Measurements from ENCODE around the gene PTPRD. TPM values are rescaled to one million over a fixed set of nuclear protein-coding genes. Genes with fewer than 3 reads are reported as not detected.

Gene PTPRD
- total and polyA plus RNA-seq, 2 donors, result 2.2 to 13.5 TPM

GRCh38 chr9:8492024-8492423 lies 2120.8 kb downstream of the PTPRD start:
- H3K27ac ChIP-seq (ENCODE audit: low read depth in 1 of 2, low read length in 1 of 2), result no peak overlapping the region
- WGBS, result 99% methylated on average over 2 of the region's 2 CpGs
- no peak for DNase-seq (ENCODE audit: low read depth in 6 of 9, low spot score in 9 of 9)
- H3K36me3 ChIP-seq (ENCODE audit: control insufficient read depth in 2 of 2, insufficient read depth in 2 of 2, low read length in 1 of 2), result no peaks in the 10 kb centered on the region
- H3K4me3 ChIP-seq (ENCODE audit: low read length in 2 of 2), result no peak overlapping the region
- no peaks in the 10 kb centered on the region for H3K4me1 ChIP-seq (ENCODE audit: control insufficient read depth in 2 of 2, insufficient read depth in 2 of 2, low read length in 2 of 2)
- H3K27me3 ChIP-seq (ENCODE audit: control insufficient read depth in 2 of 2, insufficient read depth in 1 of 2, low read length in 1 of 2), result no peaks in the 10 kb centered on the region
- H3K9me3 ChIP-seq (ENCODE audit: control insufficient read depth in 2 of 2, insufficient read depth in 1 of 2, low read length in 1 of 2), result no peaks in the 10 kb centered on the region

GRCh38 chr9:8491563-8491962 lies 2121.2 kb downstream of the PTPRD start:
- H3K4me3 ChIP-seq (ENCODE audit: low read length in 2 of 2), result no peak overlapping the region
- no peaks in the 10 kb centered on the region for H3K36me3 ChIP-seq (ENCODE audit: control insufficient read depth in 2 of 2, insufficient read depth in 2 of 2, low read length in 1 of 2)
- no peaks in the 10 kb centered on the region for H3K4me1 ChIP-seq (ENCODE audit: control insufficient read depth in 2 of 2, insufficient read depth in 2 of 2, low read length in 2 of 2)
- no peak for DNase-seq (ENCODE audit: low read depth in 6 of 9, low spot score in 9 of 9)
- no peaks in the 10 kb centered on the region for H3K27me3 ChIP-seq (ENCODE audit: control insufficient read depth in 2 of 2, insufficient read depth in 1 of 2, low read length in 1 of 2)
- no peaks in the 10 kb centered on the region for H3K9me3 ChIP-seq (ENCODE audit: control insufficient read depth in 2 of 2, insufficient read depth in 1 of 2, low read length in 1 of 2)
- WGBS, result 97% methylated on average over 5 of the region's 5 CpGs
- H3K27ac ChIP-seq (ENCODE audit: low read depth in 1 of 2, low read length in 1 of 2), result no peak overlapping the region

DNA sequence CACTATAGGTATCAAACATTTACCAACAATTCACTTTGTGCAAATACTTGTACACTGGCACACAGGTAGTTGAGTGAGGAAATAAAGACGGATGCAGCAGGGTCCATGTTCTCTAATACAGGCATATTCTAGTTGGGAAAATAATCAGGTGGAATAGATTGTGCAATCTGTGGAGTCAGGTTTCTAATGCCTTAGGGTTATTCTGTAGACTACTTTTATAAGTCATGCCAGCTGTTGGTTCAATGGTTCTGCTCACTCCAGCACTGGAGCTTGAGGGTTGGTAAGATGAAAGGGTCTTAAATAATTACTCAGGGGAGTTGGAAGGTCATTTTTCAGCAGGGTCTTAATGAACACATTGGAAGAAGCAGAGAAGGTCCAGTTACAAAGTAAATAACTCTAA lies 2123.0 kb downstream of the PTPRD start:
- Histone ChIP-seq H3K27ac (ENCODE audit: low read depth in 1 of 2, low read length in 1 of 2) (no peak overlapping the region), H3K4me1 (ENCODE audit: control insufficient read depth in 2 of 2, insufficient read depth in 2 of 2, low read length in 2 of 2) (no peaks in the 10 kb centered on the region), H3K9me3 (ENCODE audit: control insufficient read depth in 2 of 2, insufficient read depth in 1 of 2, low read length in 1 of 2) (no peaks in the 10 kb centered on the region), H3K4me3 (ENCODE audit: low read length in 2 of 2) (no peak overlapping the region), H3K27me3 (ENCODE audit: control insufficient read depth in 2 of 2, insufficient read depth in 1 of 2, low read length in 1 of 2) (no peaks in the 10 kb centered on the region), H3K36me3 (ENCODE audit: control insufficient read depth in 2 of 2, insufficient read depth in 2 of 2, low read length in 1 of 2) (no peaks in the 10 kb centered on the region)
- DNase-seq (ENCODE audit: low read depth in 6 of 9, low spot score in 9 of 9), result no peak
- 96% methylated on average over 1 of the region's 1 CpG for WGBS

- Histone ChIP-seq H3K27ac (ENCODE audit: low read depth in 1 of 2, low read length in 1 of 2) (no peak overlapping the region), H3K4me3 (ENCODE audit: low read length in 2 of 2) (no peak overlapping the region), H3K4me1 (ENCODE audit: control insufficient read depth in 2 of 2, insufficient read depth in 2 of 2, low read length in 2 of 2) (no peaks in the 10 kb centered on the region), H3K27me3 (ENCODE audit: control insufficient read depth in 2 of 2, insufficient read depth in 1 of 2, low read length in 1 of 2) (no peaks in the 10 kb centered on the region), H3K9me3 (ENCODE audit: control insufficient read depth in 2 of 2, insufficient read depth in 1 of 2, low read length in 1 of 2) (no peaks in the 10 kb centered on the region), H3K36me3 (ENCODE audit: control insufficient read depth in 2 of 2, insufficient read depth in 2 of 2, low read length in 1 of 2) (no peaks in the 10 kb centered on the region)
- 56% methylated on average over 6 of the region's 6 CpGs for WGBS
- DNase-seq (ENCODE audit: low read depth in 6 of 9, low spot score in 9 of 9), result peak in 2 of 9 donors; percentile 3 to 20
Measured at GRCh38 chr9:8486095-8486494, 2126.7 kb downstream of the PTPRD start.

- H3K4me3 ChIP-seq (ENCODE audit: low read length in 2 of 2), result no peak overlapping the region
- 96% methylated on average over 3 of the region's 3 CpGs for WGBS
- DNase-seq (ENCODE audit: low read depth in 6 of 9, low spot score in 9 of 9), result no peak
- no peak overlapping the region for H3K27ac ChIP-seq (ENCODE audit: low read depth in 1 of 2, low read length in 1 of 2)
- H3K36me3 ChIP-seq (ENCODE audit: control insufficient read depth in 2 of 2, insufficient read depth in 2 of 2, low read length in 1 of 2), result no peaks in the 10 kb centered on the region
- H3K9me3 ChIP-seq (ENCODE audit: control insufficient read depth in 2 of 2, insufficient read depth in 1 of 2, low read length in 1 of 2), result no peaks in the 10 kb centered on the region
- no peaks in the 10 kb centered on the region for H3K4me1 ChIP-seq (ENCODE audit: control insufficient read depth in 2 of 2, insufficient read depth in 2 of 2, low read length in 2 of 2)
- no peaks in the 10 kb centered on the region for H3K27me3 ChIP-seq (ENCODE audit: control insufficient read depth in 2 of 2, insufficient read depth in 1 of 2, low read length in 1 of 2)
Measured at GRCh38 chr9:8484597-8485191, 2128.1 kb downstream of the PTPRD start.

- no peaks in the 10 kb centered on the region for H3K27me3 ChIP-seq (ENCODE audit: control insufficient read depth in 2 of 2, insufficient read depth in 1 of 2, low read length in 1 of 2)
- no peak overlapping the region for H3K4me3 ChIP-seq (ENCODE audit: low read length in 2 of 2)
- 99% methylated on average over 3 of the region's 3 CpGs for whole genome bisulfite sequencing
- no peak for DNase-seq (ENCODE audit: low read depth in 6 of 9, low spot score in 9 of 9)
- no peaks in the 10 kb centered on the region for H3K36me3 ChIP-seq (ENCODE audit: control insufficient read depth in 2 of 2, insufficient read depth in 2 of 2, low read length in 1 of 2)
- no peak overlapping the region for H3K27ac ChIP-seq (ENCODE audit: low read depth in 1 of 2, low read length in 1 of 2)
- H3K9me3 ChIP-seq (ENCODE audit: control insufficient read depth in 2 of 2, insufficient read depth in 1 of 2, low read length in 1 of 2), result no peaks in the 10 kb centered on the region
- H3K4me1 ChIP-seq (ENCODE audit: control insufficient read depth in 2 of 2, insufficient read depth in 2 of 2, low read length in 2 of 2), result peaks cover 0 to 2% of the 10 kb centered on the region in 2 donors
Measured at GRCh38 chr9:8477450-8477849, 2135.4 kb downstream of the PTPRD start.

DNA sequence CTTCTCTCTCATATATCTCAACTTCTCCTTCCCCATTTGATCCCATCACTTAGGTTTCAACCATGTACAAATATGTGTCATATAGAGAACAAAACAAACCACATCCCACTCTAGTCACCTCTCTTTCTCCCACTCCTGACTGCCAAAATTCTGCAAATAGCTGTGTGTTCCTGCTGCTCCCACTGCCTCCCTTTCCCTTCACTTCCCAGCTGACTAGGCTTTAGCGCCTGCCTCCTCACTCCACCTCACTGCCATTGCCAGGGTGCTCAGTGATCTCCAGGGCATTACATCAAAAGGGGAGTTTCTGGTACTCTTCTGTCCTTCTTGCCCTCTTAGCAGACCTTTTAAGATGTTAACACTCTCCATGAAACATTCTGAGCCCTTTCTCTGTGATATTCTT lies 2137.9 kb downstream of the PTPRD start:
- H3K27ac ChIP-seq (ENCODE audit: low read depth in 1 of 2, low read length in 1 of 2), result no peak overlapping the region
- H3K27me3 ChIP-seq (ENCODE audit: control insufficient read depth in 2 of 2, insufficient read depth in 1 of 2, low read length in 1 of 2), result no peaks in the 10 kb centered on the region
- DNase-seq (ENCODE audit: low read depth in 6 of 9, low spot score in 9 of 9), result no peak
- H3K4me3 ChIP-seq (ENCODE audit: low read length in 2 of 2), result no peak overlapping the region
- H3K4me1 ChIP-seq (ENCODE audit: control insufficient read depth in 2 of 2, insufficient read depth in 2 of 2, low read length in 2 of 2), result peaks cover 0 to 2% of the 10 kb centered on the region in 2 donors
- H3K9me3 ChIP-seq (ENCODE audit: control insufficient read depth in 2 of 2, insufficient read depth in 1 of 2, low read length in 1 of 2), result no peaks in the 10 kb centered on the region
- 100% methylated on average over 1 of the region's 1 CpG for WGBS
- no peaks in the 10 kb centered on the region for H3K36me3 ChIP-seq (ENCODE audit: control insufficient read depth in 2 of 2, insufficient read depth in 2 of 2, low read length in 1 of 2)

GRCh38 chr9:8473244-8474020 lies 2139.4 kb downstream of the PTPRD start:
- no peak overlapping the region for H3K4me3 ChIP-seq (ENCODE audit: low read length in 2 of 2)
- peaks cover 0 to 2% of the 10 kb centered on the region in 2 donors for H3K4me1 ChIP-seq (ENCODE audit: control insufficient read depth in 2 of 2, insufficient read depth in 2 of 2, low read length in 2 of 2)
- no peak overlapping the region for H3K27ac ChIP-seq (ENCODE audit: low read depth in 1 of 2, low read length in 1 of 2)
- H3K36me3 ChIP-seq (ENCODE audit: control insufficient read depth in 2 of 2, insufficient read depth in 2 of 2, low read length in 1 of 2), result no peaks in the 10 kb centered on the region
- H3K27me3 ChIP-seq (ENCODE audit: control insufficient read depth in 2 of 2, insufficient read depth in 1 of 2, low read length in 1 of 2), result no peaks in the 10 kb centered on the region
- DNase-seq (ENCODE audit: low read depth in 6 of 9, low spot score in 9 of 9), result no peak
- H3K9me3 ChIP-seq (ENCODE audit: control insufficient read depth in 2 of 2, insufficient read depth in 1 of 2, low read length in 1 of 2), result no peaks in the 10 kb centered on the region
- WGBS, result 93% methylated on average over 10 of the region's 10 CpGs

DNA sequence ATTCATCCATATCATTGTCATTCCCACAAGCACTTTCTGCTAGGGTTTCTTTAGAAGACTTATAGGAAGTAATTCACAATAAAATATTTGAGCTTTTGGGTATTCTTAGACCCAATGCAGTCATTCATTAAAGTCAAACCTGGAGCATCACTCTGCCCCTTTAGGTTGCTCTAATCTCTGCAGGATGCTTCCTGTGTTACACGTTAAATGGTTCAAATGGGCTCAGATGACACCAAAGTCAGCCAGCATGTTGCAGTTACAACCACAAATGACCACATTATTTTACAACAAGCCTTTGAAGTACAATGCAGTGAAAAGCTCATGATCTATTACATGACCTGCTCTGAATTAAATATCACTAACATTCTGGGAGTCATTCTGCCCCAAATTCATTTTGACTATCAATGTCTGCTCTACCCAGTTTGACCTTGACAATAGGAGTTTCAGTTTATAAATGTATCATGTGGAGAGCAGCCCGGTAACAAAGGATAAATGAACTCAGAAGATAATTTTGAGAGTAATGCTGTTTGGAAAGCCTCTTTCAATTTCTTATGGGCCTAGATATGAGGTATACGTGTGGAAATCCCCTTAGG lies 2144.7 kb downstream of the PTPRD start:
- Histone ChIP-seq H3K27ac (ENCODE audit: low read depth in 1 of 2, low read length in 1 of 2) (no peak overlapping the region), H3K4me1 (ENCODE audit: control insufficient read depth in 2 of 2, insufficient read depth in 2 of 2, low read length in 2 of 2) (no peaks in the 10 kb centered on the region), H3K36me3 (ENCODE audit: control insufficient read depth in 2 of 2, insufficient read depth in 2 of 2, low read length in 1 of 2) (no peaks in the 10 kb centered on the region), H3K9me3 (ENCODE audit: control insufficient read depth in 2 of 2, insufficient read depth in 1 of 2, low read length in 1 of 2) (no peaks in the 10 kb centered on the region), H3K4me3 (ENCODE audit: low read length in 2 of 2) (no peak overlapping the region), H3K27me3 (ENCODE audit: control insufficient read depth in 2 of 2, insufficient read depth in 1 of 2, low read length in 1 of 2) (no peaks in the 10 kb centered on the region)
- no peak for DNase-seq (ENCODE audit: low read depth in 6 of 9, low spot score in 9 of 9)
- WGBS, result 74% methylated on average over 3 of the region's 3 CpGs

Measured in thymus (tissue), 11 donors.